GM06990 (cell line): ENCODE measurements around the gene ARHGEF10L.

Source experiments
- DNase-seq: peaks from one replicate; pipeline ENCODE4 v3.0.0-alpha.2; 2011; ENCODE audit not compliant: insufficient read length; ENCODE audit errors: extremely low read depth
- H3K27me3 ChIP-seq: replicated peaks from 2 replicates; pipeline ENCODE4 v1.6.0; 2011; ENCODE audit warnings: low read length; ENCODE audit not compliant: control insufficient read depth, insufficient read depth
- H3K36me3 ChIP-seq: 2 replicates; pipeline ENCODE4 v1.5.1; 2011; ENCODE audit warnings: low read length; ENCODE audit not compliant: control insufficient read depth, insufficient read depth
- H3K4me3 ChIP-seq: replicated peaks from 2 replicates; pipeline ENCODE4 v1.5.1; 2011; ENCODE audit warnings: low read depth, mild to moderate bottlenecking, control low read depth, low read length
- TF ChIP-seq, protein P1 (sequence below): IDR thresholded peaks from 2 replicates; pipeline ENCODE4 v1.5.1; 2011; ENCODE audit warnings: low read length, control low read depth, mild to moderate bottlenecking, inconsistent platforms; ENCODE audit not compliant: insufficient read depth, poor library complexity, severe bottlenecking

ARHGEF10L gene

DNA sequence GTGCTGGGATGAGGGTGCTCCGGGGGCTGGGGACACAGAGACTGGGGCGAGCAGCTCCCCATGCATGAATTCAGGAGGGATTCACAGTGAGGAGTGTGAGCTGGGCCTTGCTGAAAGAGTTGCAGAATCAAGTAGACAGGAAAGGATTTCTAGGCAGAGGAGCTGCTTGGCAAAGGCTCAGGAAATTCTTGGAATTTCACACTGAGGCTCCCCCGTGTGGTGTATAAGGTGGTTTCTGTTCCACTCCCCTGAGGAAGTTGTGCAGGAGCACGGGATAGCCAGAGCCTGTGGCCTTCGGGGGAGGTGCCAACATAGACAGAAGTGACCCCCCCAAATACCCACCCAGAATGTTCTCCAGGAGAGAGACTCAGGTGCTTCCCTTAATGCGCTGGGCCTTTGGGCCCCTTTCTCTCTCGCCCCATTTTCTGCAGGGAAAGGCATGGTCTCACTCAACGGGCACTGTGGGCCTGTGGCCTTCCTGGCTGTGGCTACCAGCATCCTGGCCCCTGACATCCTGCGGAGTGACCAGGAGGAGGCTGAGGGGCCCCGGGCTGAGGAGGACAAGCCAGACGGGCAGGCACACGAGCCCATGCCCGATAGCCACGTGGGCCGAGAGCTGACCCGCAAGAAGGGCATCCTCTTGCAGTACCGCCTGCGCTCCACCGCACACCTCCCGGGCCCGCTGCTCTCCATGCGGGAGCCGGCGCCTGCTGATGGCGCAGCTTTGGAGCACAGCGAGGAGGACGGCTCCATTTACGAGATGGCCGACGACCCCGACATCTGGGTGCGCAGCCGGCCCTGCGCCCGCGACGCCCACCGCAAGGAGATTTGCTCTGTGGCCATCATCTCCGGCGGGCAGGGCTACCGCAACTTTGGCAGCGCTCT, 157.2 kb downstream of the ARHGEF10L start:
- no peak for DNase-seq
- H3K36me3 ChIP-seq = no peaks in the 10 kb centered on the region
- TF ChIP-seq, protein P1, sequence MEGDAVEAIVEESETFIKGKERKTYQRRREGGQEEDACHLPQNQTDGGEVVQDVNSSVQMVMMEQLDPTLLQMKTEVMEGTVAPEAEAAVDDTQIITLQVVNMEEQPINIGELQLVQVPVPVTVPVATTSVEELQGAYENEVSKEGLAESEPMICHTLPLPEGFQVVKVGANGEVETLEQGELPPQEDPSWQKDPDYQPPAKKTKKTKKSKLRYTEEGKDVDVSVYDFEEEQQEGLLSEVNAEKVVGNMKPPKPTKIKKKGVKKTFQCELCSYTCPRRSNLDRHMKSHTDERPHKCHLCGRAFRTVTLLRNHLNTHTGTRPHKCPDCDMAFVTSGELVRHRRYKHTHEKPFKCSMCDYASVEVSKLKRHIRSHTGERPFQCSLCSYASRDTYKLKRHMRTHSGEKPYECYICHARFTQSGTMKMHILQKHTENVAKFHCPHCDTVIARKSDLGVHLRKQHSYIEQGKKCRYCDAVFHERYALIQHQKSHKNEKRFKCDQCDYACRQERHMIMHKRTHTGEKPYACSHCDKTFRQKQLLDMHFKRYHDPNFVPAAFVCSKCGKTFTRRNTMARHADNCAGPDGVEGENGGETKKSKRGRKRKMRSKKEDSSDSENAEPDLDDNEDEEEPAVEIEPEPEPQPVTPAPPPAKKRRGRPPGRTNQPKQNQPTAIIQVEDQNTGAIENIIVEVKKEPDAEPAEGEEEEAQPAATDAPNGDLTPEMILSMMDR = no peak
- no peak overlapping the region for H3K4me3 ChIP-seq
- H3K27me3 ChIP-seq = no peaks in the 10 kb centered on the region; the same call in none of the 2 replicates

DNA sequence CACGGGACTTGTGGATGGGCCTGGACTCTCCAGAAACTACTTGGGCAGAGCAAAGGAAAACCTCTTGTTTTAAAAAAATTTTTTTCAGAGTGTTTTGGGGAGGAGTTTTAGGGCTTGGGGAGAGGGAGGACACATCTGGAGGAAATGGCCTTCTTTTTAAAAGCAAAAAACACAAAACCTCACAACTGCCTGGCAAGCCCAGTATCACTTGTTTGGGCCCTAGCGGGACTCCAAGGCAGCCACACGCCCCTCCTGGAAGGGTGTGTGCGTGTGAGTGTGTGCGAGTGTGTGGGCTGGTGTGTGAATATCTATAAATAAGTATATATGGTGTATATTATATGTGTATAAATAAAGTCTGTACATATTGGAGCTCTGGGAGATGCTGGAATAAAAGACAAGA, 158.0 kb downstream of the ARHGEF10L start:
- Histone ChIP-seq H3K36me3 (no peaks in the 10 kb centered on the region), H3K27me3 (no peaks in the 10 kb centered on the region; the same call in none of the 2 replicates), H3K4me3 (no peak overlapping the region)
- TF ChIP-seq, protein P1 = no peak
- DNase-seq = no peak

DNA sequence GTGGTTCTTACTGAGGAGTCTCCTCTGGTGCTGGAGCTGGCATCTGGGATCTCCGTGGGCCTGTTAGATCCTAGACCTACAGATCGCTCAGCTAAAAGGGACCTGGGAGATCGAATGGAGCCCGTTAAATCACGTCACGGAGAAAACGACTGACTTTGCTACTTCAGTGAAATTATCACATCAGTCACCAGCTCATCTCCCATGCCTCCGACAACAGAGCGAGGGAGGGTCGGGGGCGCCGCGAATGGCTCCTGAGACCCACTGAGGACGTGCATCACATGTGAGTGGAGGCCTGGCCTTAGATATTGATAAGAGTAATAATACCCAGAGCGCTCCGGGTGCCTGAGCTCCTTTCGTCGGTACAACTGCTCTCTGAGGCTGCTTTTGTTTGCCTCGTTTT, 160.1 kb downstream of the ARHGEF10L start:
- TF ChIP-seq, protein P1 = no peak
- Histone ChIP-seq H3K27me3 (no peaks in the 10 kb centered on the region; the same call in none of the 2 replicates), H3K4me3 (no peak overlapping the region), H3K36me3 (no peaks in the 10 kb centered on the region)
- DNase-seq = no peak

DNA sequence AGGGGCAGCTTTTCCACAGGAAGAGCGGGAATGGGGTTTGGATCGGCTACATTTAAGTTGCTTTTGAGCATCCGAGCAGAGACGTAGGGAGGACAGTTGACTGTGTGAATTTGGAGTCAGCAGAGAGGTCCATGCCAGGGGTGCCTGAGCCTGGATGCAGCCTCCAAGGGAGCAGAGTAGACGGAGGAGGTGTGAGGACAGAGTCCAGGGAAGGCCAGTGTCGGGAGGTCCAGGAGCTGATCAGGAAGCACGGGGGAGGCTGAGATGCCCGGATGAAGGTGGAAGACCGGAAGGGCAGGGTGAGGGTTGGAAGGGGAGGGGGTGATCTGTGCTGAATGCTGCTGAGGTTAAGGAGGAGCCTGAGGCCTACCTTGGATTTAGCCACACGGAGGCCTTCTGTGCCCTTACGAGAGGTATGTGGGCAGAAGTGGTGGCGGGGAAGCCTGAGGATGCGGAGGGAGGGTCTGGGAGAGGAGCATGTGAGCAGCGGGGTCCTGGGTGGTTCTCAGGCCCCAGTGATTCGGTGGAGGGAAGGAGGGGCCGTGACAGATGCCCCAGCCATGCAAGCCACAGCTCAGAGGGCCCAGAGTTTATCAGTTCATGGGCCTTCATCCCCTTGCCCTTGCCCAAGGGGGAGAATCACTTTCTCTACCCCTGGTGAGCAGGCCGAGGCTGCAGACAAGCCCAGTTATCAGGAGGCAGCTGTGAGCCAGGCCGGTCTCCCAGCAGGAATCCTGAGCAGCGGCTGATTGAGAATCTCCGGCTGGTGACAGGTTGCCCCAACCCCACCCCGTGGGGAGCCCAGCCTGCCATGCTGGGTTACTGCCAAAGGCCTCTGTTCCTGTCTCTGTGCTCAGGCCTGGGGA, 161.7 kb downstream of the ARHGEF10L start:
- Histone ChIP-seq H3K36me3 (no peaks in the 10 kb centered on the region), H3K4me3 (no peak overlapping the region), H3K27me3 (no peaks in the 10 kb centered on the region; the same call in none of the 2 replicates)
- TF ChIP-seq, protein P1 = no peak
- no peak for DNase-seq

DNA sequence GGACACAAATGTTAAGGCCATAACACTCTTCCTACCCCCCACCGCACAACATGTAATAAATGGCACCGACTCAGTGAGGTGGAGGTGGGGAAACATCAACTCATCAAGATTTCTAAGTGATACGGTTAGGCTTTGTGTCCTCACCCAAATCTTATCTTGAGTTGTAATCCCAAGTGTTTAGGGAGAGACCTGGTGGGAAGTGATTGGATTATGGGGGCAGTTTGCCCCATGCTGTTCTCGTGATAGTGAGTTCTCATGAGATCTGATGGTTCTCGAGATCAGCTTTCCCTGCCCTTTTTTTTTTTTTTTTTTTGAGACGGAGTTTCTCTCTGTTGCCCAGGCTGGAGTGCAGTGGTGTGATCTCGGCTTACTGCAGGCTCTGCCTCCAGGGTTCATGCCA, 164.7 kb downstream of the ARHGEF10L start:
- no peaks in the 10 kb centered on the region for H3K36me3 ChIP-seq
- H3K27me3 ChIP-seq = no peaks in the 10 kb centered on the region; the same call in 1 of the 2 replicates
- no peak overlapping the region for H3K4me3 ChIP-seq
- TF ChIP-seq, protein P1 = no peak
- DNase-seq = no peak
